HG03097 (cell line): ENCODE results near the gene NYAP2.

ENCODE experiments used
- ATAC-seq: cut with Tn5 transposase; IDR thresholded peaks from one replicate; pipeline ENCODE4 v1.9.1; 2021; ENCODE audit not compliant: unreplicated experiment, low FRiP score

NYAP2 gene

DNA sequence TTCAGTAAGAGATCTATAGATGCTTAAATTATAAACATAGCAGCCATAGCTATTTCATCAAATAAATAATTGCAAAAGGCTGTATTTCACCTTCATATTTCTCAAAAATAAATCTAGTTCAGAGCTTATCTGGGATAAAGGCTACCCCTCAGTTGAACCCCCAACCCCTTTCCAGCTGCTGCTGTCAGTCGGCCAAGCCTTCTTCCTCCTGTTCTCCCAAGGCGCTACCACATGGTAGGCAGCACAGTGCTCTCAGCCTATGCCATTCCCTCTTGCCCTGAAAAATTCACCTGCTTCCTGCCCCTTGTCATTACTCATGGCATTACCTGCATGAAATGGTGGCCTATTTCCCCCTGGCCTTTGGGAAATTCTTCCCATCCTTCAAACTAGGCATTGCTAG is 136.5 kb downstream of the NYAP2 start:
- no peak for ATAC-seq

DNA sequence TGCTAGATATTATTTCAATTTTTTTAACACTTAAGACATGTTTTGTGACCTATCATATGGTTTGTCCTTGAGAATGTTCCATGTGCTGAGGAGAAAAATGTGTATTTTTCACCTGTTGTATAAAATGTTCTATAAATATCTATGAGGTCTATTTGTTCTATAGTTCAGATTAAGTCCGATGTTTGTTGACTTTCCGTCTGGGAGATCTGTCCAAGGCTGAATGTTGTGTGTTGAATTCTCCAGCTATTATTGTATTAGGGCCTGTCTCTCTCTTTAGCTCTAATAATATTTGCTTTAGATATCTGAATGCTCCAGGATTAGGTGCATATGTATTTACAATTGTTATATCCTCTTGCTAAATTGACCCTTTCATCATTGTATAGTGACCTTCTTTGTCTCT is 144.1 kb downstream of the NYAP2 start:
- no peak for ATAC-seq

DNA sequence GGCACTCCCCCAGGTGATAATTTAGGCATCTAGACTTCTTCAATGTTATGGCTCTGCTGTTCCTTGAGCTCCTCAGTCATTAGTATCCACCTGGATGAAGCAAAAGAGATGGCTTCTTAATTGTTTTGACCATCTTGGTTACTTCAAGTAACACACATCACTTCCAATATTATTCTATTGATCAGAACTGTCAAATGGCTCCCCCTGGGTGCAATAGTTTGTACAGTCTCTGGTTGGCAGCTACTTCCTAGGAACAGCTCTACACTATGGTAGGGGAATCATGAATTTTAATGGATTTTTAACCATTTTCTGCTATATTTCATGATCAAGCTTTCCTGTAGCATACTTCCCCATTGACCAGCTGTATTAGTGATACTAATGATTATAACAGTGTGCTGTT is 157.0 kb downstream of the NYAP2 start:
- no peak for ATAC-seq

DNA sequence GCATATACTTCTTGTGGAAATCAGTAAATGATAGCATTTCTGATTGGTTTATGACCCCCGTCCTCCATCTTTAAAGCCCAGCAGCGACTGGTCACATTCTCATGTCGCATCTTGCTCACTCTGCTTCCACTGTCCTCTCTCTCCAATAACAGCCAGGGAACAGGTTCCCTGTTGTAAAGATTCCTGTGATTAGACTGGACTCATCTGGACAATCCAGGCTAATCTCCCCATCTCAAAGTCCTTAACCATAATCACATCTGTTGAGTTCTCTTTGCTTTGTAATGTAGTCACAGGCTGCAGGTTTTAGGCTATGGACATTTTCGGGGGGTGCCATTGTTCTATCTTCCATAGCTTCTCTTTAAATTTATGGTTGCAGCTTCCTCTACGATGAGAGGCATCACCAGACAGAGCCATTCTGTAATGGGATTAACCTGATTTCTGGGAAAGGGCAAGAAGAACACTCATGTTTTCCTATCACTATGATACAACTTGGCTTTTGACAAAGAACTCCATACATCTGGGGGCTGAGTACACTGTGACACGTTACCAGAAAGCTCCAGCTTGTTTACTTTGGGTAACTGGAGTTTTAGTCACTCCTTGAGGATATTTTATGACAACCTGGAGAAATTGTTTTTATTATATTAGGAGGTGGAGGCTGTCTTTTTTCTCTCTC is 159.0 kb downstream of the NYAP2 start:
- ATAC-seq = no peak

DNA sequence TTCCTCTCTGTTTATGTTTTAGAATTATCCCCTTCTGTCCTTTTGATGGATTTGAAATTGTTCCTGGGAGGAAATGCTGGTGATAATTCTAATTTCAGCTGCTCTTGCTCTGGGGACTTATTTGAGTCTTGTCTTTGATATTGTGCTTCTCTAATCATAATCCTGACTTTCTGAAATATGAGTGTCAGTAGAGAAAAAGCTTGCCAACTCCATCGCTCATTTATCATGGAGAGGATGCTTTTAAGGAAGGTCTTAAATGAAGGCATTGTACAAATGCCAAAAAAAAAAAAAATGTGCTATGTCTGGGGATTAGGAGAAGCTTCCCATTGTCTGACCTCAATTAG is 159.5 kb downstream of the NYAP2 start:
- no peak for ATAC-seq

DNA sequence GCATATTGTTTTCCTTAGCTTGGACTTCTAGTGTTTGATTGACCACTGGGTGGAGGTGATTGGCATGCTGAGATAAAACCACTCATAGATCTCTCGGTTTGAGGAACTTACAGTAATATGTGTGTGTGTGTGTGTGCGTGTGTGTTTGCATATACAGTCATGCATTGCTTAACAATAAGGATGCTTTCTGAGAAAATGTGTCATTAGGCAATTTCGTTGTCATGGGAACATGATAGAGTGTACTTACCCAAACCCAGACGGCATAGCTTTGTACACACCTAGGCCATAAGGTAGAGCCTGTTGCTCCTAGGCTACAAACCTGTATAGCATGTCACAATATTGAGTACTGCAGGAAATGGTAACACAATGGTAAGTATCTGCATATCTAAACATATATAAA is 167.3 kb downstream of the NYAP2 start:
- no peak for ATAC-seq

DNA sequence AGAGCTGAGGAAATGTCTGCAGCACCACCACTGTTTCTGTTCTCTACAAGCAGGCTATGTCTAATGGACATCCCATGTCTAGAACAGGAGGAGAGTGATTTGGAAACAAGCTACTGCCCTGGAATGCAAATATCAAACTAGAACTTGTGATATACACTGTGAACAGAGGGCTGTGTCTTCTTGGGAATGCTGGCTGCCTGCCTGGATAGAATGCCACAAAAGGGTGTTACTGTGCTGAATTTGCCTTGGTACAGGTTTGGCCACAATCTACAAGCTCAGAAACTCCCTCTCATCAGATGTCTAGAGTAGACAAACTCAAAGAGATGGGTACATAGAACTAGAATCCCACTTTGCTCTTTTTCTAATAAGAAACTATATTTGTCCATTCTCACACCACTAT is 170.5 kb downstream of the NYAP2 start:
- ATAC-seq = no peak

DNA sequence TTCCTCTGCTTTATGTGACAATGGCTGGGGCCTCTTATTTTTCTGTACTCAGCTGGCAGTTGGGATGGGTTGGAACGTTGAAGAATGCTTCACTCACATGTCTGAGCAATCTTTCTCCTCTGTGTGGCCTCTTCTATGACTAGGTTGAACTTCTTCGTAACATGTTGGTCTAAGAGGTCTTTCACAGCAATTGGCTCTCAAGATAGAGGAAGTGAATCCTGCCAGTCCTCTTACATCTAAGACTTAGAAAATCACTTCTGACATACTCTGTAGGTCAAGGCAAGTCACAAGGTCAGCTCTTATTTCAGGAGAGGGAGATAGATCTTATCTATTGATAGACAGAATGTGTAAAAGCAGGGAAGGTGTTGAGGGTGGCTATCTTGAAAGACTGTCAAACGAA is 174.1 kb downstream of the NYAP2 start:
- ATAC-seq = no peak

DNA sequence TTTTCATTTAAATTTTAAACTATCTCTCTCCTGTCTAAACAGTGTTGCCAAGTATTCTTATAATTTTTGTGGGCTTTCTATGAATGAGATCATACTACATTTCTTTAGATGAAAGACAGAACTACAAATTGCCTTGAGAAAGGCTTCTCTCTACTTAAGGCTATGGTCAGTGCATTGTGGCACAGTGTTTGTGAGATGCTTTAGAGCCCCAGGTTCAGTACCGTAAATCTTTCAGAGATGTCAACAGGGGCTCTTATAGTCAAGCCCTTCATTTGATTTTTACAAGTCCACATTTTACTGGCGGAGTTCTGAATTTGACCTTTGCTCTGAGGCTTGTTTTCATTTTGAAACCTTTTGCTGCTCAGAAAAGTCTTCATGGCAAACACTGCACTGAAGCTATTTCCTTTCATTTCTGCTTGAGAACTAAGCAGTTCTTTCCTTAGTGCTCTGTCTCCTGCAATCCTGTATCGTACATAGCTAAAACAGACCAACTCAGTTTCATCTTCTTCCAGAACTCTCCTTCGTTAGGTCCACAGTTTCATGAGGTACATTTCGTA is 175.2 kb downstream of the NYAP2 start:
- no peak for ATAC-seq

DNA sequence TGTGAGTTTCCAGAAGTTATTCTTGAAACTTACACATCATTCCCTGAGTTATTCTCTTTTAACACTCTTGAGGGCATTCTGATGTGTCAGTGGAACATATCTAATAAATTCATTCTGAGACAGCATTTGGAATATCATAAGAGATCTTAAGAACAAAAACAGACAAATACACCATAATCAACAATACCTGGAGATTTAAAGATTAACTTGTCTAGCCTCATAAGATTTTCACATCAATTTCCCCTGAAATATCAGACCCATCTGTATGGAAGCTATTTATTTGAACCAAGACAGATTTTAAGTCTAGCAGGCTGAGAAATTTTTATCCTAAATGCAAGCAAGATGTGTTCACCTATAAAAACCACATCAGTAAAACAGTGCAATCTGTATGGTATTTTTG is 181.6 kb downstream of the NYAP2 start:
- no peak for ATAC-seq

DNA sequence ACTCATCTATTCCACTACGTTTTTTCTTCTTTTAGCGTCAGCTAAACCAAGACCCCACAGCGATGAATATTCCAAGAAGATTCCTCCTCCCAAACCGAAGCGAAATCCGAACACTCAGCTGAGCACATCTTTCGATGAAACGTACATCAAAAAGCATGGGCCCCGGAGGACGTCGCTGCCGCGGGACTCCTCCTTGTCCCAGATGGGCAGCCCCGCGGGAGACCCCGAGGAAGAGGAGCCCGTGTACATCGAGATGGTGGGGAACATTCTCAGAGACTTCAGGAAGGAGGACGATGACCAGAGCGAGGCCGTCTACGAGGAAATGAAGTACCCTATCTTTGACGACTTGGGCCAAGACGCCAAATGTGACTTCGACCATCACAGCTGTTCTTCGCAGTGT is 182.4 kb downstream of the NYAP2 start:
- no peak for ATAC-seq

DNA sequence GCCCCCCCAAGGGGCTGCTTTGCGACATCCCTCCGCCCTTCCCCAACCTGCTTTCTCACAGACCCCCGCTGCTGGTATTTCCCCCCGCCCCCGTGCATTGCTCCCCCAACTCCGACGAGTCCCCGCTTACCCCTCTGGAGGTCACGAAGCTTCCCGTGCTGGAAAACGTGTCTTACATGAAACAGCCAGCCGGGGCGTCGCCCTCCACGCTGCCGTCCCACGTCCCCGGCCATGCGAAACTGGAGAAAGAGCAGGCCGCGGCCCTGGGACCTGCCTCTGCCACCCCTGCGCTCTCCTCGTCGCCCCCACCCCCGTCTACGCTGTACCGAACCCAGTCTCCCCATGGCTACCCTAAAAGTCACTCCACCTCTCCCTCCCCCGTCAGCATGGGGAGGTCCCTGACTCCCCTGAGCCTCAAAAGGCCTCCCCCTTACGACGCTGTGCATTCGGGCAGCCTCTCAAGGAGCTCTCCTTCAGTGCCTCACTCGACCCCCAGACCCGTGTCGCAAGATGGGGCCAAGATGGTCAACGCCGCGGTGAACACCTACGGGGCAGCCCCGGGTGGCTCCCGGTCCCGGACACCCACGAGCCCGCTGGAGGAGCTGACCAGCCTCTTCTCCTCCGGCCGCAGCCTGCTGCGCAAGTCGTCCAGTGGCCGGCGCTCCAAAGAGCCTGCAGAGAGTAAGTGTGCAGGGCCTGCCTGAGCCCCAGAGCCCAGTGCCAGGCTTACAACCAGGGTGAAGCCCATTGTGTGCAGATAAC is 183.0 kb downstream of the NYAP2 start:
- no peak for ATAC-seq

DNA sequence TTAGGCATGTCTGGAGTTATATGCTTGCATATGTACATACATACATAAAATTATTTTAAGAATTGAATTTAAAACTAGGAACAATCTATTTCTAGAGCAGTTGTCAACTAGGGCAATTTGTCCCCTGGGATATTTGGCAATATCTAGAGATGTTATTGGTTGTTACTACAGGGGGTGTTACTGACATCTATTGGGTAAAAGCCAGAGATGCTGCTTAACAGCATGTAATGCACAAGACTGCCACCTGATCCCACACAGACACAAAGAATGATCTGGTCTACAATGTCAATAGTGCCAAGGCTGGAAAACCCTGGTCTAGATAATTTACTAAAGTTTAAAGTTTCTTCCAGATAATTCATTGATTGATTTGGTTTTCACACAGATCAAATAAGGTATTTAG is 185.3 kb downstream of the NYAP2 start:
- ATAC-seq = no peak

DNA sequence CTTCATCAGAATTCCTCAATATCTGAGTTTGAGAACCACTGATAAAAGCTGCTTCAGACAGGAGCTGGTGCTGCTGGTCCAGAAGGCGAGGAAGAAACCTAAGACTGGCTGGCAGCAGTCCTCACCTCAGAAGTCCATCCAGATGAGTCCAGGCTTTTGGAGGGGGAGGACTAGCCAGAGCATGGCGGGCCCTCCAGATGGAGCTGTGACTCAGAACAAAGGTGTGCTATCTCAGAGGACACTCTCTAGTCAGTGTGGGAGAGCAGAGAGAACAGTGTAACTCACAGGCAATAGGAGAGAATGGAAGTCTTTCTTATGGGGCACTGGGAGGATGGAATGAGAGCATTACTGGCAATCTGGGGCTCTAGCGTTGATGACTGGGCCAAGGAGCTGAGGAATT is 191.4 kb downstream of the NYAP2 start:
- ATAC-seq = no peak

DNA sequence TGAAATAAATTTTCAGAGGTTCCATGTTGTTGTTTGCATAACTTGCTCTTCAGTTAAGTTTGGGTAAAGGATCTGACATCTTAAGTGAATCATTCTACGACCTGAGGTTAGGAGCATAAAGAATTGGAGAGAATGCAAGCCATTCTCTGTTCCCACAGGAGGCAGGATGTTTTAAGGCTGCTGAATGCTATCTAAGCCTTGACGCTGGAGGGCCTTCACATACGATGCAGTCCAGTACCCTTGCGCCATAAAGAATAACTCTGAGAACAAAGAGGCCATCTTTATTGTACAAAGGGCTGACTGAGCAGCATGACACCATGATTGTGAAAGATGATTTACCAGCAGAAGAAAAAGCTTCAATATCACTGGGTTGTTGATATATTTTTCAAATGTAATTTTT is 198.4 kb downstream of the NYAP2 start:
- ATAC-seq = no peak

DNA sequence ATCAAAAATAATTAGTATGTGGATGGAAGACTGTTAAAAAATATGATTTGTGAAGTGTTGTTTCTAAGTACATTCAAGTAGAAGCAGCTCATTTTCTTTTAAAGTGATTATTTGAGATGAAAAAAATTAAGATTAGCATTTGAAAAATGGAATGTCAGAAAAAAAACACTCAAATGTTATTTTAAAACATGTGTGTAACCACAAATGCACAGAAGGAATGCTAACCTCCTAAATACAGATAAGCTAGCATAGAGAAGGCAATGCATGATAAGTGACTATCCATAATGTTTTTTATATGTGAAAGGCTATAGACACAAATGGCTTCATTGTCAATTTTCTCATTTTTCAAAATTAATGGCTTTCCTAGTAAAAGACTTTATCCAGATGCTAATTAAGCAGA is 198.9 kb downstream of the NYAP2 start:
- no peak for ATAC-seq

DNA sequence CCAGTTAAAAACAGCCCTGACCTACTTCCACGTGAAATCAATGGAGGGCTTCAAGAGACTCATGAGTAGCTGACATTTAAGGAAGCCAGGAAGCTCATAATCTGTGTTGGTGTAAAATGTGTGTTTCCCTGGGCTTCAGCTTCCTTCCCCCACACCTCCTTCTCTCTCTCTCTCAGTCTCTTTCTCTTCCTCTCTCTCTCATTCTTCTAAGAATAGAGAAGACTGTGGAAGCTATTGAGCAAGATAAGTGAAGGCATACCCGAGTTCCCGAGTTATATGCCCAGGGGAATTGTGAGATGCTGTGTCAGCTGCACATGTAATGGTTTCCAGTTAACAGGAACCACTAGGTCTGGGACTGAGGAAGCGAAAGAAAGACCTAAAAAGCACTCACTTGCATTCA is 199.4 kb downstream of the NYAP2 start:
- no peak for ATAC-seq

DNA sequence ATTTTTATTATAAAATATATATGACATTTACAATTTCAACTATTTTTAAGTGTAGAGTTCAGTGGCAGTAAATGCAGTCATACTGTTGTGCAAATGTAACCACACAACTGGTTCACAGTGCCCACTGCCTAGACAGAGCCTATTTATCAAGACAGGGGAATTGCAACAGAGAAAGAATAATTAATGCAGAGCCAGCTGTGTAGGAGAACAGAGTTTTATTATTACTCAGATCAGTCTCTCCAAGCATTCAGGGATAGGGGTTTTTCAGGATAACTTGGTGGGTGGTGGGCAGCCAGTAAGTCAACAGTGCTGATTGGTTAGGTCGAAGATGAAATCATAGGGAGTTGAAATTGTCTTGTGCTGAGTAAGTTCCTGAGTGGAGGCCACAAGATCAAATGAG is 200.3 kb downstream of the NYAP2 start:
- no peak for ATAC-seq

DNA sequence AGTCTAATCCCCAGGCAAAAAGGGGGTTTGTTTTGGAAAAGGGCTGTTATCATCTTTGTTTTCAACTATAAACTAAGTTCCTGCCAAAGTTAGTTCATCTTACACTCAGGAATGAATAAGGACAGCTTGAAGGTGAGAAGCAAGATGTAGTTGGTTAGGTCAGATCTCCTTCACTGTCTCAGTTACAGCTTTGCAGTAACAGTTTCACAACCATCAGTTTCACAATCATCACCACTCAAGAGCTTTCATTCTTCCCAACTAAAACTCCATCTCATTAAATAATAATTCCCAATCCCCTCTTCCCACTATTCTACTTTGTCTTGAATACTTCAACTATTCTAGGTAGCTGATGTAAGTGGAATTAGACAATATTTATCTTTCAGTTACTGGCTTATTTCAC is 200.9 kb downstream of the NYAP2 start:
- no peak for ATAC-seq

DNA sequence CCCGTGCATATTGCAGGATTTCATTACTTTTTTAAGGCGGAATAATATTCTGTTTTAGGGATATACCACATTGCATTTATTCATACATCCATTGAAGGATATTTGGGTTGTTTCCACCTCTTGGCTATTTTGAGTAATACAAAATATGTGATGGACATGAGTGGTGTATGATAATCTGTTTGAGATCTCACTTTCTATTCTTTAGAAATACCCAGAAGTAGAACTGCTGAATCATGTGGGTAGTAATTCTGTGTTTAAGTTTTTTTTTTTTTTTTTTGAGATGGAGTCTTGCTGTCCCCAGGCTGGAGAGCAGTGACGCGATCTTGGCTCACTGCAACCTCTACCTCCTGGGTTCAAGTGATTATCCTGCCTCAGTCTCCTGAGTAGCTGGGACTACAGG is 201.4 kb downstream of the NYAP2 start:
- no peak for ATAC-seq

DNA sequence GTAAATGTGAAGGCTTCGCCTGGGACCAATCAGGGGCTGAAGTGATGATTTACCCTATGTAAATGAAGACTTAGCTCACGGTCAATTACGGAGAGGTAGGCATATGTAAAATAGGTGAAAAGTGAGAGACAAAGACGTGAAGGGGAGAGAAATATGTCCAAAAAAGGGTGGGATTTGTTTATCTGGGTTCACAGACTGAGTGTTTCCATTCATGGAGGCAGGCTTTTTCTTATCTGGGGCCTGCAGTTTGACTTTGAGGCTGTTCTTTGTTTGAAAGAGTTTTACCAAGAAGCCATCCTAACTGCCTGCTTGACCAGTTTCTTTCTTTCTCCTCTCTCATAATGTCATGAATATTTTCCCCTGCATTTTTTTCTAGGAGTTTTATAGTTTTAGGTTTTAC is 202.7 kb downstream of the NYAP2 start:
- no peak for ATAC-seq

DNA sequence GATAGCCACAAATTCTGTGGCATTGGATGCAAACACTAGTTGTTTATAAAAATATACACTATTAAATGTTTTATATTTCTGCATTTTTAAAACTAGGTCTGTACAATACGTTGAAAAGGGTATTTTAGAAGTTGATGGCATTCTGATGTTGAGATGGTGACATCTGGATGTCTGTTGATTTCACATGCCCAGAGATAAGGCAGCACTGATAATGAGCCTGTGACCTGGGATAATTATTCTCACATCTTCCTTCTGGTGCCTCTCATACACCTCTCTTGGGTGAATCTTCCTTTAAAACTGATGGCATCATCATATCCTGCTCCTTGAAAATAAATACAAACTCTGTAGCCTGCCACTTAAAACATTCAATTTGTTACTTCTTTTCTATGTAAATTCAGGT is 208.6 kb downstream of the NYAP2 start:
- no peak for ATAC-seq
